ENCODE results near the gene C12orf76.

C12orf76 gene

DNA sequence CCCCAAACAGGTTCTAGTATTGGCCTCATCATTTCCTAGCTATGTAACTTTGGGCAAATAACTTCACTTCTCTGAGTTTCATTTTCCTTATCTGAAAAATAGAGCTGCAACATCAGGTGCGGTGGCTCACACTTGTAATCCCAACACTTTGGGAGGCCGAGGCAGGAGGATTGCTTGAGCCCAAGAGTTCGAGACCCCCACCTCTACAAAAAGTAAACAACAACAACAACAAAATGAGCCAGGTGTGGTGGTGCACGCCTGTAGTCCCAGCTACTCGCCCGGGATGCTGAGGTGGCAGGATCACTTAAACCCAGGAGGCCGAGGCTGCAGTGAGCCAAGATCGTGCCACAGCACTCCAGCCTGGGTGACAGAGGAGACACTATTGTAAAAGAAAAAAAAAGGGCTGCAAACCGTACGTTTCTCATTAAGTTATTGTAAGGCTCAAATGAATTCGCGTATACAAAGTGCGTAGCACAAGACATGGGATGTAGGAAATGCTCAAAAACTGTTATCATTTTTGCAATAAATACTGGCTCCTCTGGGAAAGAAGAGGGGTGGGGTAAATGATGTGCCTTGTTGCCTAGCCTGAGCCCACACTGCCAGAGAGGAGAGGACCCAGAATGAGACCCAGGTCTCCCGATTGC is 903 bp downstream of the C12orf76 start:
- Histone ChIP-seq H3K36me3 (ENCODE audit: control insufficient read depth, insufficient read depth, low read length) (peaks cover 2% of the 10 kb centered on the region), H3K27me3 (replicated peaks; ENCODE audit: control insufficient read depth, insufficient read depth, low read length, poor library complexity, severe bottlenecking) (no peaks in the 10 kb centered on the region), H3K9me3 (ENCODE audit: control insufficient read depth, low read length) (no peaks in the 10 kb centered on the region), H3K4me3 (ENCODE audit: insufficient read depth, low read depth, low read length, poor library complexity, severe bottlenecking) (peak overlapping the region; percentile 84), H3K27ac (ENCODE audit: insufficient read depth, low read length, poor library complexity, severe bottlenecking) (peak overlapping the region; percentile 73), H3K4me1 (ENCODE audit: control insufficient read depth, insufficient read depth, low read length, poor library complexity, severe bottlenecking) (peaks cover 16% of the 10 kb centered on the region)
- DNase-seq = no peak

DNA sequence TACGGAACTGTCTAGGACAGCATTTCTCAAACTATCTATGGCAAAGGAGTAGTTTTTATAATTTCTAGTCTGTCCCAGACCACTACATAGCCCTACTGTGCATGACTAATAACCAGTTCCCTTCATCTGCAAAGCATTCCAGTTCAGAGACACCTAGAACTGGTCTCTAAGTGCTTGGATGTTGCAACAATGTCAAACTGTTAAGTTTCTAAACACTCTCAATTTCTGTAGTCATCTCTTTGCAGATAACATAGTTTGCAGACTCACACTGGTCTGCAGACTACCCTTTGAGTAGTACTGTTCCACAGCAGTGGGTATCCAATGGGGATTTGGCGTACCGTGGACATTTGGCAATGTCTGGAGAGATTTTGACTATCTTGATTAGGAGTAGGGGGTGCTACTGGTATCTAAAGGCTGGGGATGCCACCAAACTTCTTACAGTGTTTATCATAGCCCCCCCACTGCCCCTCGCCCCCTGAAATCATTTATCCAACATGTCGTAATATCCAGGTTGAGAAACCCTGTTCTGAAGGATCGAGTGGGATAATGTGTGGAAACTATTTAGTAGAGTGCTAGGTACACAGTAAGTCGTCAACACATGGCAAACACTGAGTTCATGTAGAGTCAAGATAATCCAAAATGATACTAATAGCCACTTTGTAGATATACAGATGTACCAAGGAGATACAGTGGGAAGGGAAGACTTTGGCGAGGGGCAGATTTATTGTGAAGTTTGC is 1.7 kb downstream of the C12orf76 start:
- Histone ChIP-seq H3K4me1 (ENCODE audit: control insufficient read depth, insufficient read depth, low read length, poor library complexity, severe bottlenecking) (peaks cover 16% of the 10 kb centered on the region), H3K4me3 (ENCODE audit: insufficient read depth, low read depth, low read length, poor library complexity, severe bottlenecking) (no peak overlapping the region), H3K27me3 (replicated peaks; ENCODE audit: control insufficient read depth, insufficient read depth, low read length, poor library complexity, severe bottlenecking) (no peaks in the 10 kb centered on the region), H3K27ac (ENCODE audit: insufficient read depth, low read length, poor library complexity, severe bottlenecking) (no peak overlapping the region), H3K9me3 (ENCODE audit: control insufficient read depth, low read length) (no peaks in the 10 kb centered on the region), H3K36me3 (ENCODE audit: control insufficient read depth, insufficient read depth, low read length) (peaks cover 8% of the 10 kb centered on the region)
- no peak for DNase-seq

DNA sequence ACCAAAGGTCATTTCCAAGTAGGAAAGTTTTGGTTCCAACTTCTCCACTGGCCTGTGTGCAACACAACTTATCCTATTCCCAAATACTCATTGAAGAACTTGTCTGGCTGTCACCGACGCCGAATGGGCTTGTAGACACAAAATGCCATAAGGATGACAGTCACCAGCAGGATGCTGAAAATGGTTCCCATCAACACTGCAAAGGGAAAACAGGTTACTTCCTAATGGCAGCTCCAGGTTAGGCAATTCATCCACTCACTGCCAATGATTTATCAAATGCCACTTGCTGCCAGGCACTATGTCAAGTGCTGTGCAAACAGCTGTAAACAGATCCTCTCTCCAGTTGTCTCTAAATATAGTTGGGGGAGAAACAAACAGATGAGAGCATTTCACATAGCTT is 6.1 kb downstream of the C12orf76 start:
- H3K36me3 ChIP-seq (ENCODE audit: control insufficient read depth, insufficient read depth, low read length) = peaks cover 19% of the 10 kb centered on the region
- H3K27ac ChIP-seq (ENCODE audit: insufficient read depth, low read length, poor library complexity, severe bottlenecking) = no peak overlapping the region
- H3K4me3 ChIP-seq (ENCODE audit: insufficient read depth, low read depth, low read length, poor library complexity, severe bottlenecking) = no peak overlapping the region
- H3K27me3 ChIP-seq (replicated peaks; ENCODE audit: control insufficient read depth, insufficient read depth, low read length, poor library complexity, severe bottlenecking) = no peaks in the 10 kb centered on the region
- peaks cover 19% of the 10 kb centered on the region for H3K4me1 ChIP-seq (ENCODE audit: control insufficient read depth, insufficient read depth, low read length, poor library complexity, severe bottlenecking)
- H3K9me3 ChIP-seq (ENCODE audit: control insufficient read depth, low read length) = no peaks in the 10 kb centered on the region
- no peak for DNase-seq

DNA sequence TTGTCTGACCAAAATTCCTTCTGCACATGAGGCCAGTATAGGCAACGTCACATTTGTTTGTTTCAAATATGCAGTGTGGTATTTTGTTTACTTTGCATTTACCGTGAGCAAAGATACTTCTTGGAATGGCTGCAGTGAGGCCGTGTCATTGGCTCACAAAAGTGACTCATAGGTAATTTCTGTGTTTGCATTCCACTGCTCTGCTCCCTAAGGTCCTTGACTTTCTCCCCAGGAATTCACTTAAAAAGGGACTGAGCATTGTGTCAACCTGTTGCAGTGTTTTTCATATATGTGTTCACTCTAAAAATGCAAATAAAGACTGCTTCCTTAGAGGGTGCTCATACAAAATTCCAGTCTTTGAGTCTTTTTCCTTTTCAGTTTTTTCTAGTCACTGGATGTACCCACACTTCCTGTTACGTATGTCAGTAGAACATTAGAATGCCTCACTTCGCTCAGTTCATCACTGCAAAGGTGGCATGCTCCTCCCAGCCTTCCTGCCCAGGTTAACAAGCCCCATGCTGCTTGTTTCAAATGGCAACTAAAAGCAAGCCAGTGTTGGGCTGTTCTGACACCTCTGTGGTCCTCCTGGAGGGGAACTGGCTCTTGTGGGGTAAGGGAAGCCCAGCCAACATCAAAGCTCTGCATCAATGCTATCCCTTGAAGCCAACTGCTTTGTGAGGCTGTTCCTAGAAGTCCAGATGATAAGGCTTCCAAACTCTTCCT is 9.1 kb downstream of the C12orf76 start:
- peak overlapping the region; percentile 40 for H3K27ac ChIP-seq (ENCODE audit: insufficient read depth, low read length, poor library complexity, severe bottlenecking)

DNA sequence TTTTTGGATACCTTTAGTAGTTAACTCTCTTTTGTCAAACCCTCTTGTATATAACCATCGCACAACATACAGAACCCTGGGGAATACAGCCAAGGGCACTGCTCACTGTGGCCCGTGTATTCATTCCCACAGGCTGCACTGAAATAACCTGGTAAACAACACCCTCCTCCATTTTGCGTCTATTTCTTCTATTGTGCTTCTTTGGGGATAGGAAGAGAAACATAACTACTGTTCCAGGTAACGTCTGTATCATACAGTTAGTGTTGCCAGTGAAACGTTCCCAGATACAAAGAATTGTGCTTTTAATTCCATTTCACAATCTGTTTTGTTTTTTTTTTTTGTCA is 9.6 kb downstream of the C12orf76 start:
- H3K27ac ChIP-seq (ENCODE audit: insufficient read depth, low read length, poor library complexity, severe bottlenecking) = no peak overlapping the region
- H3K9me3 ChIP-seq (ENCODE audit: control insufficient read depth, low read length) = no peaks in the 10 kb centered on the region
- no peaks in the 10 kb centered on the region for H3K27me3 ChIP-seq (replicated peaks; ENCODE audit: control insufficient read depth, insufficient read depth, low read length, poor library complexity, severe bottlenecking)
- H3K36me3 ChIP-seq (ENCODE audit: control insufficient read depth, insufficient read depth, low read length) = peaks cover 41% of the 10 kb centered on the region
- H3K4me1 ChIP-seq (ENCODE audit: control insufficient read depth, insufficient read depth, low read length, poor library complexity, severe bottlenecking) = peaks cover 15% of the 10 kb centered on the region
- no peak for DNase-seq
- H3K4me3 ChIP-seq (ENCODE audit: insufficient read depth, low read depth, low read length, poor library complexity, severe bottlenecking) = no peak overlapping the region

More for the DNA sequence above, 9.1 kb downstream of the C12orf76 start:
- peaks cover 15% of the 10 kb centered on the region for H3K4me1 ChIP-seq (ENCODE audit: control insufficient read depth, insufficient read depth, low read length, poor library complexity, severe bottlenecking)
- H3K9me3 ChIP-seq (ENCODE audit: control insufficient read depth, low read length) = no peaks in the 10 kb centered on the region
- no peaks in the 10 kb centered on the region for H3K27me3 ChIP-seq (replicated peaks; ENCODE audit: control insufficient read depth, insufficient read depth, low read length, poor library complexity, severe bottlenecking)
- peak in 1 of 3 donors; percentile 18 for DNase-seq
- peaks cover 39% of the 10 kb centered on the region for H3K36me3 ChIP-seq (ENCODE audit: control insufficient read depth, insufficient read depth, low read length)
- no peak overlapping the region for H3K4me3 ChIP-seq (ENCODE audit: insufficient read depth, low read depth, low read length, poor library complexity, severe bottlenecking)

DNA sequence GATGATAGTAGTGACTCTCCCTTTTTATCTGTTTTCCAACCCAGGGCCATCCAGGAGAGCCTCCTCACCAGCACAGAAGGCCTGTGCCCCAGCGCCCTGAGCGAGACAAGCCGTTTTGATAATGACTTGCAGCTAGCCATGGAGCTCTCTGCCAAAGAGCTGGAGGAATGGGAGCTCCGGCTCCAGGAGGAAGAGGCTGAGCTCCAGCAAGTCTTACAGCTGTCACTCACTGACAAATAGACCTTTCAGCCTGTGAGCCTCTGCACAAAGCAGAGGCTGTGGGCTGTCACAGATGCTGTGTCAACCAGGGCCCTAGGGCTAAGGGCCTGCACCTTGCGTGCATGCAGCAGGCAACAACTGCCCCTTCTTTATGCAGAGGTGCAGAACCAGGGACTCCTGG is 11.0 kb downstream of the C12orf76 start:
- H3K9me3 ChIP-seq (ENCODE audit: control insufficient read depth, low read length) = no peaks in the 10 kb centered on the region
- peaks cover 48% of the 10 kb centered on the region for H3K36me3 ChIP-seq (ENCODE audit: control insufficient read depth, insufficient read depth, low read length)
- no peaks in the 10 kb centered on the region for H3K27me3 ChIP-seq (replicated peaks; ENCODE audit: control insufficient read depth, insufficient read depth, low read length, poor library complexity, severe bottlenecking)
- no peak overlapping the region for H3K27ac ChIP-seq (ENCODE audit: insufficient read depth, low read length, poor library complexity, severe bottlenecking)
- H3K4me1 ChIP-seq (ENCODE audit: control insufficient read depth, insufficient read depth, low read length, poor library complexity, severe bottlenecking) = peaks cover 9% of the 10 kb centered on the region
- no peak for DNase-seq
- no peak overlapping the region for H3K4me3 ChIP-seq (ENCODE audit: insufficient read depth, low read depth, low read length, poor library complexity, severe bottlenecking)

DNA sequence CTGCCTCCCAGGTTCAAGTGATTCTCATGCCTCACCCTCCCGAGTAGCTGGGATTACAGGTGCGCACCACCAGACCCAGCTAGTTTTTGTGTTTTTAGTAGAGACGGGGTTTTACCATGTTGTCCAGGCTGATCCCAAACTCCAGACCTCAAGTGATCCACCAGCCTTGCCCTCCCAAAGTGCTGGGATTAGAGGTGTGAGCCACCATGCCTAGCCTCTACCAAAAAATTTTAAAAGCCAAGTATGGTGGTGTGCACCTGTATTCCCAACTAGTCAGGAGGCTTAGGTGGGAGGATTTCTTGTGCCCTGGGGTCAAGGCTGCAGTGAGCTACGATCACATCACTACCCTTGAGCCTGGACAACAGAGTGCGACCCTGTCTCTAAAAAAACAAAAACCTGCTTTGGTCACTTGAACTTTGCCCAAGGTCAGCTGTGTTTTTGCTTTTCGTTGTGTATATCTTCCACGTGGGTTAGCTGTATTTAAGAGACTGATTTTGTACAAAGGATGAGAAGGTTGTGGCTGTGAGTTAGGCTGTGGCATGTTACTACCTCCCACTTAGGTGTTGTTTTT is 12.7 kb downstream of the C12orf76 start:
- H3K4me1 ChIP-seq (ENCODE audit: control insufficient read depth, insufficient read depth, low read length, poor library complexity, severe bottlenecking) = peaks cover 9% of the 10 kb centered on the region
- H3K27ac ChIP-seq (ENCODE audit: insufficient read depth, low read length, poor library complexity, severe bottlenecking) = no peak overlapping the region
- no peak for DNase-seq
- H3K4me3 ChIP-seq (ENCODE audit: insufficient read depth, low read depth, low read length, poor library complexity, severe bottlenecking) = no peak overlapping the region
- H3K9me3 ChIP-seq (ENCODE audit: control insufficient read depth, low read length) = no peaks in the 10 kb centered on the region
- H3K36me3 ChIP-seq (ENCODE audit: control insufficient read depth, insufficient read depth, low read length) = peaks cover 55% of the 10 kb centered on the region
- no peaks in the 10 kb centered on the region for H3K27me3 ChIP-seq (replicated peaks; ENCODE audit: control insufficient read depth, insufficient read depth, low read length, poor library complexity, severe bottlenecking)

DNA sequence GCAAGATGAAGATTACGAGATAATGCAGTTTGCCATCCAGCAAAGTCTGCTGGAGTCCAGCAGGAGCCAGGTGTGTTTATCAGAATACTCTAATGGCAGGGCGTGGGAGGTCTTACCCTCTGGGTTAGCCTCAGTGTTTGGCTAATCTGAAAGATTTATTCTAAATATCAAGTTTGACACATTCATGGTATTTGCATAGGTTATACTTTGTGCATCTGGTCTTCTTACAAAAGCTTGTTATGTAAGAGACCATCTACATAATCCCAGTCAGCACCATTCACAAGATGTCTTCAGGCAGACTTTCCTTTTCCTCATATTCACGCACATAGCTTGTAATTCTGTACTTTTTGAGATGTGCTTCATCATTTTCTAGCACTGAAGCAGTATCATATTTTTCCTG is 14.4 kb downstream of the C12orf76 start:
- Histone ChIP-seq H3K27ac (ENCODE audit: insufficient read depth, low read length, poor library complexity, severe bottlenecking) (no peak overlapping the region), H3K4me1 (ENCODE audit: control insufficient read depth, insufficient read depth, low read length, poor library complexity, severe bottlenecking) (no peaks in the 10 kb centered on the region), H3K36me3 (ENCODE audit: control insufficient read depth, insufficient read depth, low read length) (peaks cover 71% of the 10 kb centered on the region), H3K27me3 (replicated peaks; ENCODE audit: control insufficient read depth, insufficient read depth, low read length, poor library complexity, severe bottlenecking) (no peaks in the 10 kb centered on the region), H3K4me3 (ENCODE audit: insufficient read depth, low read depth, low read length, poor library complexity, severe bottlenecking) (no peak overlapping the region), H3K9me3 (ENCODE audit: control insufficient read depth, low read length) (no peaks in the 10 kb centered on the region)
- DNase-seq = no peak

DNA sequence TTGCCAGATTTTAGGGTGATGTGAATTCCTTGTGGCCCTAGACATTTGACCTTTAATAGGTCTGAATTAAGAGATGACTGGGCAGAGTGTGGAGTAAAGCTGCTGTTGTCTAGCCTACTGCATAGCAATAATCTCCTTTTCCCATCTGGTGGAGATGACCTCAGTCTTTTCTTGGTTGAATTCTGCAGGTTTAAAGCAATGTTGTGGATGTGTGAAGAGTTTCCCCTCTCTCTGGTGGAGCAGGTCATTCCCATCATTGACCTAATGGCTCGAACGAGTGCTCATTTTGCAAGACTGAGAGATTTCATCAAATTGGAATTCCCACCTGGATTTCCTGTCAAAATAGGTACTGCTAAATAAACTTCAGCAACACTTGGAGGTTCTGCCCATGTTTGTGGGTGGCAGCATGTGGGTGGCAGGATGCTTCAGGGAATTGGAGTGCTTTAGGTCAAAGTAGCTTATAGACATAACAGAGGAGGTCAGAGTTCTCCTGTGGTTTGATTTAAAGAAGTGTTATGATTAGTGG is 19.0 kb downstream of the C12orf76 start:
- Histone ChIP-seq H3K27ac (ENCODE audit: insufficient read depth, low read length, poor library complexity, severe bottlenecking) (no peak overlapping the region), H3K9me3 (ENCODE audit: control insufficient read depth, low read length) (no peaks in the 10 kb centered on the region), H3K36me3 (ENCODE audit: control insufficient read depth, insufficient read depth, low read length) (peaks cover 78% of the 10 kb centered on the region), H3K27me3 (replicated peaks; ENCODE audit: control insufficient read depth, insufficient read depth, low read length, poor library complexity, severe bottlenecking) (no peaks in the 10 kb centered on the region), H3K4me3 (ENCODE audit: insufficient read depth, low read depth, low read length, poor library complexity, severe bottlenecking) (no peak overlapping the region), H3K4me1 (ENCODE audit: control insufficient read depth, insufficient read depth, low read length, poor library complexity, severe bottlenecking) (no peaks in the 10 kb centered on the region)
- DNase-seq = no peak

Data from effector memory CD4-positive, alpha-beta T cell (primary cell).